ENCODE results near the gene KMT5B.

The KMT5B gene

DNA sequence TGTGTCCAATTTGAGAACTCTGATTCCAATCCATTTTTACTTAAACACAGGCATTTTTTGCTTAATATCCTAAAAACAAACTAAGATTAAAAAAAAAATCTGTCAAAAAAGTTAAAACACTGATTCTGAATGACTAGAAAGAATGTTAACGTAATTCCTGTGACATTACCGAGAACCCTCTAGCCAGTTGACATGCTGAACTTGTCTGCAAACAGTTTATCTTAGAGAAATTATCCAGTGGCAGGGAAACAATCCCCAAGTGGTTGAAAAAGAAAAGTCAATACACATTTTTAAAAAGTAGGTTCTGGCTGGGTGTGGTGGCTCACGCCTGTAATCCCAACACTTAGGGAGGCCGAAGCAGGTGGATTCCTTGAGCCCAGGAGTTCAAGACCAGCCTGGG is 11.6 kb downstream of the KMT5B start:
- peaks cover 9% of the 10 kb centered on the region; the same call in 1 of the 2 replicates for H4K20me1 ChIP-seq (ENCODE audit: insufficient read depth)
- no peak overlapping the region for H3K9ac ChIP-seq
- no peak overlapping the region for H3K27ac ChIP-seq
- no peak overlapping the region for H2AFZ ChIP-seq (ENCODE audit: low read depth)
- no peak overlapping the region for H3K4me3 ChIP-seq (IDR thresholded peaks at IDR 0.05; ENCODE audit: insufficient read depth, low read depth, low read length)
- TF ChIP-seq, protein P1, sequence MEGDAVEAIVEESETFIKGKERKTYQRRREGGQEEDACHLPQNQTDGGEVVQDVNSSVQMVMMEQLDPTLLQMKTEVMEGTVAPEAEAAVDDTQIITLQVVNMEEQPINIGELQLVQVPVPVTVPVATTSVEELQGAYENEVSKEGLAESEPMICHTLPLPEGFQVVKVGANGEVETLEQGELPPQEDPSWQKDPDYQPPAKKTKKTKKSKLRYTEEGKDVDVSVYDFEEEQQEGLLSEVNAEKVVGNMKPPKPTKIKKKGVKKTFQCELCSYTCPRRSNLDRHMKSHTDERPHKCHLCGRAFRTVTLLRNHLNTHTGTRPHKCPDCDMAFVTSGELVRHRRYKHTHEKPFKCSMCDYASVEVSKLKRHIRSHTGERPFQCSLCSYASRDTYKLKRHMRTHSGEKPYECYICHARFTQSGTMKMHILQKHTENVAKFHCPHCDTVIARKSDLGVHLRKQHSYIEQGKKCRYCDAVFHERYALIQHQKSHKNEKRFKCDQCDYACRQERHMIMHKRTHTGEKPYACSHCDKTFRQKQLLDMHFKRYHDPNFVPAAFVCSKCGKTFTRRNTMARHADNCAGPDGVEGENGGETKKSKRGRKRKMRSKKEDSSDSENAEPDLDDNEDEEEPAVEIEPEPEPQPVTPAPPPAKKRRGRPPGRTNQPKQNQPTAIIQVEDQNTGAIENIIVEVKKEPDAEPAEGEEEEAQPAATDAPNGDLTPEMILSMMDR (conservative IDR thresholded peaks at IDR 0.05; ENCODE audit: low read depth, low read length) = no peak
- no peaks in the 10 kb centered on the region for H3K27me3 ChIP-seq (ENCODE audit: insufficient read depth, low read depth)
- H3K4me2 ChIP-seq = no peak overlapping the region
- H3K4me1 ChIP-seq (ENCODE audit: low read depth, poor library complexity, severe bottlenecking) = peaks cover 9% of the 10 kb centered on the region
- peaks cover 77% of the 10 kb centered on the region for H3K79me2 ChIP-seq (ENCODE audit: insufficient read depth, low read depth)
- H3K36me3 ChIP-seq (ENCODE audit: insufficient read depth) = no peaks in the 10 kb centered on the region

DNA sequence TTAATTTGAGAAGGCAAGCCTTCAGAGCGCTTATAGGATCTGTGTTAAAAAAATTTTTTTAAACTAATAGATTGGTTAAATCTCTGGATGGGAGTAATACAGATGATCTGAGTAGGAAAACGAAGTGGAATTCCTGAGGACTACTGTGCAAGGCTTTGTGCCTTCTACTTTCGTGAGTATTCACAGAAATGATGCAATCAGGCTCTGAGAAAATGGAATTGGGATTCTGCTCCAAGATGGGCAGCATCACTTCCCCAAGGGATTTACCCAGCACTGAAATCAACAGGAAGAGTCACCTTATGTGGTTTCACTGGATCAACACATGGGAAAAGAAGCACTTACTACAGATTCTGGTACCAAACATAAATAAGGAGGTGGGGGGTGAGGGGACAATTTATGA is 12.5 kb downstream of the KMT5B start:
- Histone ChIP-seq H3K9ac (no peak overlapping the region), H4K20me1 (ENCODE audit: insufficient read depth) (peaks cover 6% of the 10 kb centered on the region; the same call in 1 of the 2 replicates), H3K27ac (no peak overlapping the region), H3K4me2 (no peak overlapping the region), H3K4me1 (ENCODE audit: low read depth, poor library complexity, severe bottlenecking) (peaks cover 5% of the 10 kb centered on the region), H3K4me3 (IDR thresholded peaks at IDR 0.05; ENCODE audit: insufficient read depth, low read depth, low read length) (no peak overlapping the region), H3K36me3 (ENCODE audit: insufficient read depth) (no peaks in the 10 kb centered on the region), H3K79me2 (ENCODE audit: insufficient read depth, low read depth) (peaks cover 77% of the 10 kb centered on the region), H3K27me3 (ENCODE audit: insufficient read depth, low read depth) (no peaks in the 10 kb centered on the region), H2AFZ (ENCODE audit: low read depth) (no peak overlapping the region)
- TF ChIP-seq, protein P1 (conservative IDR thresholded peaks at IDR 0.05; ENCODE audit: low read depth, low read length) = no peak

DNA sequence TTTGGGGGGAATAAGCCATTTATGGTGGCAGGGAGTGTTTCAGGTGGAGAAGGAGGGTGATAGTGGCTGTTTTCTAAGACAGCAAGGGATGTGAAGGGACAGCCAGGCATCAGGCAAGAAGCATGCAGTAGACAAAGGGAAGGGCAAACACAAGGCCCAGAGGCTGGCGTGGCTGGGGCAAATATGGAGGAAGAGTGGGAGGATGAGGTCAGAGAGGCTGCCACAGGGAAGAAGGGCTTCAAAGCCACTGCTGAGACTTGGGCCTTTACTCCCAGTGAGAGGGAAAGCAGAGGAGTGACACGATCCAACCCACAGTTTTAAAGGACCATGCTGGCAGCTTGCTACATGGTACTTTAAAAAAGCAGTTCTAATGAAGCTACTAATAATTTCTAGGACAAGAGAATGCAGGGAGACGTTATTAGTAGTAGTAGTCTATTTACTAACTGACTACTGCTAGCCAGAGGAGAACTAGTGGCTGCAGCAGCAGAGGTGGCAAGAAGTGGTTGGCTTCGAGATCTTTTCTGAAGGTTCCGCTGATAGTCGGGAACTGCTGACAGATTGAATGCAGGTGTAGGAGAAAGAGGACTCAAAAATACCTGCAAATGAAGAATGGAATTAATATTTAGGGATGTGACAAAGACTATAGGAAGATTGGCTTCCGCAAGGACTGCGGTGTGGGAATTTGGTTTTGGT is 13.7 kb downstream of the KMT5B start:
- Histone ChIP-seq H3K4me2 (no peak overlapping the region), H3K27me3 (ENCODE audit: insufficient read depth, low read depth) (no peaks in the 10 kb centered on the region), H3K4me1 (ENCODE audit: low read depth, poor library complexity, severe bottlenecking) (peaks cover 13% of the 10 kb centered on the region), H3K36me3 (ENCODE audit: insufficient read depth) (no peaks in the 10 kb centered on the region), H3K4me3 (IDR thresholded peaks at IDR 0.05; ENCODE audit: insufficient read depth, low read depth, low read length) (no peak overlapping the region), H3K9ac (no peak overlapping the region), H3K79me2 (ENCODE audit: insufficient read depth, low read depth) (peaks cover 75% of the 10 kb centered on the region), H2AFZ (ENCODE audit: low read depth) (no peak overlapping the region), H4K20me1 (ENCODE audit: insufficient read depth) (peaks cover 6% of the 10 kb centered on the region; the same call in 1 of the 2 replicates), H3K27ac (no peak overlapping the region)
- TF ChIP-seq, protein P1 (conservative IDR thresholded peaks at IDR 0.05; ENCODE audit: low read depth, low read length) = no peak

DNA sequence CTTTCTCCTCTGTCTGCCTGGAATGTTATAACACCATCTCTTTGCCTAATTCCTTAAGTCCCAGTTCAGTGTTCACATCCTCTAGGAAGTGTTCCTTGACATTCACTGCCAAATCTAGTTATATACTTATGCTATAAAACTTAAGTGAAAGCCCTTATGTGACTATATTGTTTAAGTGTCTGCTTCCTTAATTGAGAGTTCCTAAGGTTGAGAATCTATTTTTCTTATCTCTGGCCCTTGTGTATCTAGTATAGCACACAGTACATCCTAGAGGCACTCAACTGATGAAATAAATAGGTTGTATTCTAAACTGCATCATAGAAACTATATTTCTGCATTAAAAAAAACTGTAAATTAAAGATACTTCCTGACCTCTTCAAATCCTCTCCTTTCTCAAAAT is 16.9 kb downstream of the KMT5B start:
- TF ChIP-seq, protein P1 (conservative IDR thresholded peaks at IDR 0.05; ENCODE audit: low read depth, low read length) = no peak
- Histone ChIP-seq H3K79me2 (ENCODE audit: insufficient read depth, low read depth) (peaks cover 72% of the 10 kb centered on the region), H2AFZ (ENCODE audit: low read depth) (no peak overlapping the region), H3K4me2 (no peak overlapping the region), H3K4me3 (IDR thresholded peaks at IDR 0.05; ENCODE audit: insufficient read depth, low read depth, low read length) (no peak overlapping the region), H3K4me1 (ENCODE audit: low read depth, poor library complexity, severe bottlenecking) (peaks cover 34% of the 10 kb centered on the region), H3K36me3 (ENCODE audit: insufficient read depth) (no peaks in the 10 kb centered on the region), H3K27me3 (ENCODE audit: insufficient read depth, low read depth) (no peaks in the 10 kb centered on the region), H3K27ac (no peak overlapping the region), H3K9ac (no peak overlapping the region), H4K20me1 (ENCODE audit: insufficient read depth) (0 out of 2 replicates have a peak, but pooled peaks cover 6% of the 10 kb centered on the region)
